ENCODE measurements around the gene CBX6.

The CBX6 gene

GRCh38 chr22:38819387-38819940, 52.6 kb downstream of the CBX6 start:
- no peak for DNase-seq (ENCODE audit: low read depth)

GRCh38 chr22:38817196-38817595, 54.8 kb downstream of the CBX6 start:
- no peak for DNase-seq (ENCODE audit: low read depth)

DNA sequence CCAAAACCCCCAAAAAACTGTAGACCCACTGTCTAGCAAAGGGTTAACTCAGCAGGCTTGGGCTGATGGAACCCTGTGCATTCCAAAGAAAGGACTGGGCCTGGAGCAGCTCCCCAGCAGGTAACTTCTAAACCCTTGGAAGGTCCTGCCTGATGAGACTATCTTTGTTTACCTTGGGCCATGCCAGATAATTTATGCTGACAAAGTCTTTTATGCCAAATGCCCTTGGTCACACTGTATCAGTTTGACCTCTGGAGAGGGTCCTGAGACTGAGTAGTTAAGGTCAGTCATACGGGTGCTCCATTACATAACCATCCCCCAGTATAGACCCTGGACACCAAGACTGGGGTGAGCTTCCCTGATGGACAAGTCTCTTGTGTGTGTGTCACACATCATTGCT, 56.2 kb downstream of the CBX6 start:
- no peak for DNase-seq (ENCODE audit: low read depth)
